Glomerular visceral epithelial cell (primary cell): ENCODE measurements around the gene GRB10.

ENCODE experiments used
- DNase-seq: peaks from one replicate; pipeline ENCODE4 v3.0.0-alpha.2; 2016; ENCODE audit errors: extremely low spot score

GRB10 gene

GRCh38 chr7:50690541-50691011 lies 92.1 kb downstream of the GRB10 start:
- DNase-seq = no peak

- no peak for DNase-seq
Observed at GRCh38 chr7:50688226-50688590, 94.5 kb downstream of the GRB10 start.

- no peak for DNase-seq
Observed at GRCh38 chr7:50687575-50688225, 95.0 kb downstream of the GRB10 start.

GRCh38 chr7:50687096-50687495 lies 95.6 kb downstream of the GRB10 start:
- no peak for DNase-seq

- DNase-seq = no peak
Observed at GRCh38 chr7:50685135-50686065, 97.3 kb downstream of the GRB10 start.

- no peak for DNase-seq
Observed at GRCh38 chr7:50684713-50685075, 98.0 kb downstream of the GRB10 start.

GRCh38 chr7:50684011-50684712 lies 98.5 kb downstream of the GRB10 start:
- no peak for DNase-seq

- no peak for DNase-seq
Observed at GRCh38 chr7:50682573-50682972, 100.1 kb downstream of the GRB10 start.

GRCh38 chr7:50682079-50682478 lies 100.6 kb downstream of the GRB10 start:
- DNase-seq = no peak

- DNase-seq = no peak
Observed at GRCh38 chr7:50681432-50682045, 101.2 kb downstream of the GRB10 start.

- peak; percentile 45 for DNase-seq
Observed at GRCh38 chr7:50679218-50680007, 103.3 kb downstream of the GRB10 start.

- no peak for DNase-seq
Observed at GRCh38 chr7:50678586-50678985, 104.1 kb downstream of the GRB10 start.

GRCh38 chr7:50677638-50677996 lies 105.1 kb downstream of the GRB10 start:
- no peak for DNase-seq

- DNase-seq = no peak
Observed at GRCh38 chr7:50676740-50677637, 105.7 kb downstream of the GRB10 start.

GRCh38 chr7:50676079-50676478 lies 106.6 kb downstream of the GRB10 start:
- DNase-seq = no peak

- no peak for DNase-seq
Observed at GRCh38 chr7:50674896-50675835, 107.5 kb downstream of the GRB10 start.

- DNase-seq = no peak
Observed at GRCh38 chr7:50674299-50674698, 108.4 kb downstream of the GRB10 start.

- no peak for DNase-seq
Observed at GRCh38 chr7:50673096-50673495, 109.6 kb downstream of the GRB10 start.

GRCh38 chr7:50672045-50672444 lies 110.7 kb downstream of the GRB10 start:
- no peak for DNase-seq
